Measurements from ENCODE around the gene PPM1D. TPM values are rescaled to one million over a fixed set of nuclear protein-coding genes. Genes with fewer than 3 reads are reported as not detected.

PPM1D gene
- total RNA-seq, 4 donors from 2014 or later: 10.9 to 31.1 (median 16.7) TPM

- DNase-seq (ENCODE audit: low spot score in 2 of 2): no peak
- intact Hi-C loops (cut with DNase I; ENCODE audit: low total_unique reads): no loop called here
- TF ChIP-seq CTCF (IDR thresholded peaks at IDR 0.05) (no peak), POLR2A (IDR thresholded peaks at IDR 0.05) (no peak)
- no peak overlapping the region for H3K4me3 ChIP-seq (ENCODE audit: low read depth, poor library complexity, severe bottlenecking)
- 97 to 98% methylated on average over 3 of the region's 3 CpGs for WGBS, 2 donors
Observed at GRCh38 chr17:60699090-60699489, 99.1 kb downstream of the PPM1D start.

GRCh38 chr17:60704170-60704569, 104.2 kb downstream of the PPM1D start:
- intact Hi-C loops (cut with DNase I; ENCODE audit: low total_unique reads): no loop called here
- DNase-seq (ENCODE audit: low spot score in 2 of 2): no peak
- 82 to 84% methylated on average over 3 of the region's 3 CpGs for WGBS, 2 donors
- no peak overlapping the region for H3K4me3 ChIP-seq (ENCODE audit: low read depth, poor library complexity, severe bottlenecking)
- TF ChIP-seq POLR2A (IDR thresholded peaks at IDR 0.05) (no peak), CTCF (IDR thresholded peaks at IDR 0.05) (no peak)

GRCh38 chr17:60712675-60713074, 112.7 kb downstream of the PPM1D start:
- intact Hi-C loops (cut with DNase I; ENCODE audit: low total_unique reads): loop anchor here (5.0 to 10.0 kb wide), 2 partner anchors 682 to 810 kb away; partner anchors contain the start of gene TBX2
- no peak overlapping the region for H3K4me3 ChIP-seq (ENCODE audit: low read depth, poor library complexity, severe bottlenecking)
- no peak for DNase-seq (ENCODE audit: low spot score in 2 of 2)
- TF ChIP-seq CTCF (IDR thresholded peaks at IDR 0.05) (no peak), POLR2A (IDR thresholded peaks at IDR 0.05) (no peak)
- 90 to 92% methylated on average over 2 of the region's 2 CpGs for WGBS, 2 donors

- intact Hi-C loops (cut with DNase I; ENCODE audit: low total_unique reads): loop anchor here (5.0 to 10.0 kb wide), 2 partner anchors 681 to 809 kb away; partner anchors contain the start of gene TBX2
- 95 to 96% methylated on average over 2 of the region's 2 CpGs for WGBS, 2 donors
- TF ChIP-seq CTCF (IDR thresholded peaks at IDR 0.05): no peak
- no peak for TF ChIP-seq POLR2A (IDR thresholded peaks at IDR 0.05)
- no peak for DNase-seq (ENCODE audit: low spot score in 2 of 2)
- no peak overlapping the region for H3K4me3 ChIP-seq (ENCODE audit: low read depth, poor library complexity, severe bottlenecking)
Observed at GRCh38 chr17:60713608-60714007, 113.6 kb downstream of the PPM1D start.

Other genes starting within 250 kb of the PPM1D start
- gene USP32, start 208.1 kb upstream of the PPM1D start, total RNA-seq: 10 to 100 TPM; 56.3 to 72.0 (median 60.9) TPM
- not detected for gene CHCT1, start 177.7 kb upstream of the PPM1D start, total RNA-seq
- gene APPBP2, start 74.0 kb upstream of the PPM1D start, total RNA-seq: 10 to 100 TPM; 14.8 to 21.6 (median 17.1) TPM
- 10 to 100 TPM; 42.1 to 84.7 (median 54.1) TPM for gene BCAS3, start 77.7 kb downstream of the PPM1D start, total RNA-seq